ENCODE results near the gene HSPA1L. TPM values are rescaled to one million over a fixed set of nuclear protein-coding genes. Genes with fewer than 3 reads are reported as not detected.

Gene HSPA1L
- polyA plus RNA-seq, 1 donor from 2014 or later: 2.6 TPM

- H3K9me3 ChIP-seq (ENCODE audit: low read length): no peaks in the 10 kb centered on the region
- H3K9me2 ChIP-seq (ENCODE audit: insufficient read depth, low read length): no peaks in the 10 kb centered on the region
- no peak overlapping the region for H3K9ac ChIP-seq (ENCODE audit: low read length)
- H3K4me3 ChIP-seq (ENCODE audit: low read length): no peak overlapping the region
- TF ChIP-seq EP300 (conservative IDR thresholded peaks at IDR 0.05; ENCODE audit: poor library complexity, severe bottlenecking): no peak
- TF ChIP-seq MXI1 (conservative IDR thresholded peaks at IDR 0.05; ENCODE audit: poor library complexity, severe bottlenecking): no peak
- TF ChIP-seq CTCF (IDR thresholded peaks at IDR 0.05; ENCODE audit: poor library complexity, severe bottlenecking): no peak
- no peak for TF ChIP-seq RAD21 (conservative IDR thresholded peaks at IDR 0.05)
- TF ChIP-seq TAF1 (IDR thresholded peaks at IDR 0.05; ENCODE audit: low read depth): no peak
- TF ChIP-seq SMC3 (conservative IDR thresholded peaks at IDR 0.05; ENCODE audit: poor library complexity): no peak
- no peak for TF ChIP-seq REST (IDR thresholded peaks at IDR 0.05; ENCODE audit: borderline replicate concordance)
- TF ChIP-seq POLR2AphosphoS5 (IDR thresholded peaks at IDR 0.05): no peak
- TF ChIP-seq EZH2 (IDR thresholded peaks at IDR 0.05; ENCODE audit: borderline replicate concordance, insufficient read depth, low read length, poor library complexity, severe bottlenecking): no peak
- no peak overlapping the region for H2AFZ ChIP-seq (ENCODE audit: low read depth, low read length)
- no peak overlapping the region for H3K4me2 ChIP-seq (ENCODE audit: low read length)
- no peak overlapping the region for H3K27ac ChIP-seq (ENCODE audit: low read length)
- no peaks in the 10 kb centered on the region for H3K79me2 ChIP-seq (replicated peaks; ENCODE audit: insufficient read depth, low read length)
- H3K27me3 ChIP-seq (ENCODE audit: insufficient read depth, low read depth, low read length): no peaks in the 10 kb centered on the region
- no peaks in the 10 kb centered on the region for H3K36me3 ChIP-seq (ENCODE audit: insufficient read depth, low read length)
- no peaks in the 10 kb centered on the region for H3F3A ChIP-seq (ENCODE audit: insufficient read depth, low read length, poor library complexity, severe bottlenecking)
- no peaks in the 10 kb centered on the region for H4K20me1 ChIP-seq (ENCODE audit: insufficient read depth)
These were observed 46.5 kb downstream of the HSPA1L start for GRCh38 chr6:31768363-31769257.

- Histone ChIP-seq H3K36me3 (ENCODE audit: insufficient read depth, low read length) (no peaks in the 10 kb centered on the region), H4K20me1 (ENCODE audit: insufficient read depth) (no peaks in the 10 kb centered on the region), H3K27me3 (ENCODE audit: insufficient read depth, low read depth, low read length) (no peaks in the 10 kb centered on the region), H3K9ac (ENCODE audit: low read length) (no peak overlapping the region), H3K79me2 (replicated peaks; ENCODE audit: insufficient read depth, low read length) (no peaks in the 10 kb centered on the region), H3K4me2 (ENCODE audit: low read length) (no peak overlapping the region), H2AFZ (ENCODE audit: low read depth, low read length) (no peak overlapping the region), H3K9me2 (ENCODE audit: insufficient read depth, low read length) (no peaks in the 10 kb centered on the region), H3F3A (ENCODE audit: insufficient read depth, low read length, poor library complexity, severe bottlenecking) (no peaks in the 10 kb centered on the region), H3K9me3 (ENCODE audit: low read length) (no peaks in the 10 kb centered on the region), H3K4me3 (ENCODE audit: low read length) (no peak overlapping the region), H3K27ac (ENCODE audit: low read length) (no peak overlapping the region)
- TF ChIP-seq CTCF (IDR thresholded peaks at IDR 0.05; ENCODE audit: poor library complexity, severe bottlenecking) (no peak), EP300 (conservative IDR thresholded peaks at IDR 0.05; ENCODE audit: poor library complexity, severe bottlenecking) (no peak), REST (IDR thresholded peaks at IDR 0.05; ENCODE audit: borderline replicate concordance) (no peak), TAF1 (IDR thresholded peaks at IDR 0.05; ENCODE audit: low read depth) (no peak), MXI1 (conservative IDR thresholded peaks at IDR 0.05; ENCODE audit: poor library complexity, severe bottlenecking) (no peak), RAD21 (conservative IDR thresholded peaks at IDR 0.05) (no peak), POLR2AphosphoS5 (IDR thresholded peaks at IDR 0.05) (no peak), SMC3 (conservative IDR thresholded peaks at IDR 0.05; ENCODE audit: poor library complexity) (no peak), EZH2 (IDR thresholded peaks at IDR 0.05; ENCODE audit: borderline replicate concordance, insufficient read depth, low read length, poor library complexity, severe bottlenecking) (no peak)
These were observed 47.9 kb downstream of the HSPA1L start for GRCh38 chr6:31767096-31767645.
